ENCODE data around the gene SYTL3.

The SYTL3 gene

DNA sequence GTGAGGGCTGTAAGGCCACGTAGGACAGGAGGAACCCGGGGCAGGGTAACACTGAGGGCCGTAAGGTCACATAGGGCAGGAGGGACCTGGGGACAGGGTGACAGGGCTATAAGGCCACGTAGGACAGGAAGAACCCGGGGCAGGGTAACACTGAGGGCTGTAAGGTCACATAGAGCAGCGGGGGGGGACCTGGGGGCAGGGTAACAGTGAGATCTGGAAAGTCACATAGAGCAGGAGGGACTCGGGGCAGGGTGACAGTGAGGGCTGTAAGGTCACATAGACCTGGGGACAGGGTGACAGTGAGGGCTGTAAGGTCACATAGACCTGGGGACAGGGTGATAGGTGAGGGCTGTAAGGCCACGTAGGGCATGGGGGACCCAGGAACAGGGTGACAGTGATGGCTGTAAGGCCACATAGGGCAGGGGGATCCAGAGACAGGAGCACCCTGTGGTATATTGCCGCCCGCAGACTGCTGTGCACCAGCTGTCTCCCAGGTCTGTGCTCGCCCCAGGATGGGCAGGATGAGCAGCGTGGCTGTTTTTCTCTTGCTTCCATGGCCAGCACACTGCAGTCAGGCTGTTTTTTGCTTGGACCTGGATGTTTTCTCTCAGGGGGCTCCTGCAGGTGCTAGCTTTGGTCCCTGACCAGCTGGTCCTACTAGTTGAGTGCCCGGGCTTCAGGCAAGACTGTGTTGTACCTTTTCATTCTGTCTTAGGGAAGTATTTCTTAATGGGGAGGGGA is 55.7 kb downstream of the SYTL3 start:
- H3K27ac ChIP-seq (ENCODE audit: insufficient read depth in 1 of 2, low read depth in 1 of 2, low read length in 2 of 2, poor library complexity in 1 of 2, severe bottlenecking in 2 of 2): no peak overlapping the region
- no peaks in the 10 kb centered on the region for H3K9me3 ChIP-seq (ENCODE audit: control extremely low read depth in 1 of 5, control insufficient read depth in 4 of 5, insufficient read depth in 2 of 5, low read depth in 1 of 5, low read length in 4 of 5)
- H3K4me3 ChIP-seq (ENCODE audit: control insufficient read depth in 1 of 7, extremely low read depth in 1 of 7, insufficient read depth in 4 of 7, low read depth in 2 of 7, low read length in 6 of 7): no peak overlapping the region
- no peaks in the 10 kb centered on the region for H3K36me3 ChIP-seq (ENCODE audit: control insufficient read depth in 4 of 4, insufficient read depth in 4 of 4, low read length in 3 of 4)
- peaks cover 0 to 7% (median 7%) of the 10 kb centered on the region in 4 experiments for H3K4me1 ChIP-seq (ENCODE audit: control extremely low read depth in 1 of 4, control insufficient read depth in 4 of 4, insufficient read depth in 4 of 4, low read length in 3 of 4)
- 95% methylated on average over 11 of the region's 13 CpGs for WGBS (ENCODE audit: insufficient coverage)
- H3K27me3 ChIP-seq (replicated peaks in 2 of 5; ENCODE audit: control insufficient read depth in 4 of 5, insufficient read depth in 5 of 5, low read length in 4 of 5): no peaks in the 10 kb centered on the region
- ChIA-PET POLR2A (no interaction called here), CTCF (interaction anchor here (1.2 to 1.8 kb wide), 3 partner anchors 26 to 269 kb away, joined by 3 to 5 read pairs (median 4); no protein-coding TSS in a partner anchor)
- no peak for DNase-seq

- Histone ChIP-seq H3K27ac (ENCODE audit: insufficient read depth in 1 of 2, low read depth in 1 of 2, low read length in 2 of 2, poor library complexity in 1 of 2, severe bottlenecking in 2 of 2) (no peak overlapping the region), H3K9me3 (ENCODE audit: control extremely low read depth in 1 of 5, control insufficient read depth in 4 of 5, insufficient read depth in 2 of 5, low read depth in 1 of 5, low read length in 4 of 5) (no peaks in the 10 kb centered on the region), H3K4me3 (ENCODE audit: control insufficient read depth in 1 of 7, extremely low read depth in 1 of 7, insufficient read depth in 4 of 7, low read depth in 2 of 7, low read length in 6 of 7) (no peak overlapping the region), H3K36me3 (ENCODE audit: control insufficient read depth in 4 of 4, insufficient read depth in 4 of 4, low read length in 3 of 4) (no peaks in the 10 kb centered on the region), H3K4me1 (ENCODE audit: control extremely low read depth in 1 of 4, control insufficient read depth in 4 of 4, insufficient read depth in 4 of 4, low read length in 3 of 4) (peaks cover 0 to 7% (median 7%) of the 10 kb centered on the region in 4 experiments), H3K27me3 (replicated peaks in 2 of 5; ENCODE audit: control insufficient read depth in 4 of 5, insufficient read depth in 5 of 5, low read length in 4 of 5) (no peaks in the 10 kb centered on the region)
- POLR2A ChIA-PET: no interaction called here
- CTCF ChIA-PET: interaction anchor here (1.2 to 2.0 kb wide), 8 partner anchors 10 to 268 kb away, joined by 3 to 12 read pairs (median 4); no protein-coding TSS in a partner anchor
- WGBS (ENCODE audit: insufficient coverage): no CpG with 5 or more reads among the region's 6 CpGs
- DNase-seq: no peak
Observed at GRCh38 chr6:158706369-158706982, 56.6 kb downstream of the SYTL3 start.

DNA sequence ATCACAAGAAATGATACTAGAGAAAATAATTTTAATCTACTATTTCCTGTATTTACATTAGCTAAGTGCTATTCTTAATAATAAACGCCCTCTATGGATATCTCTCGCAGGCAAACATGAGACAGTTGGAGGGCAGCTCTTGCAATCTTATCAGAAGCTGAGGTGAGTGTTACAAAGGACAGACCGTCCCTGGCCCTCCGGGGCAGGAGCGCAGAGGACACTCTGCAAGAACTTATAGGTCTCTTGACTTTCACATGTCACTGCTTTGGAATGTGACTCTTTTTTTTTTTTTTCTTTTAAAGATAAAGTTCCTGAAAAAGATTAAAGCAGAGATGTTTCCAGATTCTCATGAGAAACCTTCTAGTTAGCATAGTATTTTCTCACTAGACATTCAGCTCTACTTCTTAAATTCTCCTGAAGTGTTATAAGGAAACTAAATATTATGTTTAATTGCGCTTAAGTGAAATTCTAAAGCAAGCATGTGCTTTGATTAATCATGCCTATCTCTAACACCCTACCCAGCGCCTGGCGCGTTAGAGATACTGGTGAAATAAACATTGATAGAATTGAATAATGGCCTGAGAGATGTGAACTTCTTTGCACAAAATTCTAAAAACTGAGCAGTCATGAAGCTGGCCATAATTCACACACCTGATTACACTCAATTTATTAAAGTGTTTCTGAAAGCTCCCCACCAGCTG is 57.4 kb downstream of the SYTL3 start:
- no peak overlapping the region for H3K4me3 ChIP-seq (ENCODE audit: control insufficient read depth in 1 of 7, extremely low read depth in 1 of 7, insufficient read depth in 4 of 7, low read depth in 2 of 7, low read length in 6 of 7)
- H3K4me1 ChIP-seq (ENCODE audit: control extremely low read depth in 1 of 4, control insufficient read depth in 4 of 4, insufficient read depth in 4 of 4, low read length in 3 of 4): peaks cover 0 to 7% (median 7%) of the 10 kb centered on the region in 4 experiments
- CTCF ChIA-PET: interaction anchor here (0.5 to 2.0 kb wide), 11 partner anchors 10 to 264 kb away, joined by 3 to 12 read pairs (median 4); no protein-coding TSS in a partner anchor
- POLR2A ChIA-PET: no interaction called here
- no peaks in the 10 kb centered on the region for H3K9me3 ChIP-seq (ENCODE audit: control extremely low read depth in 1 of 5, control insufficient read depth in 4 of 5, insufficient read depth in 2 of 5, low read depth in 1 of 5, low read length in 4 of 5)
- no peak for DNase-seq
- WGBS (ENCODE audit: insufficient coverage): 67% methylated on average over 2 of the region's 9 CpGs
- H3K27me3 ChIP-seq (replicated peaks in 2 of 5; ENCODE audit: control insufficient read depth in 4 of 5, insufficient read depth in 5 of 5, low read length in 4 of 5): no peaks in the 10 kb centered on the region
- H3K27ac ChIP-seq (ENCODE audit: insufficient read depth in 1 of 2, low read depth in 1 of 2, low read length in 2 of 2, poor library complexity in 1 of 2, severe bottlenecking in 2 of 2): no peak overlapping the region
- no peaks in the 10 kb centered on the region for H3K36me3 ChIP-seq (ENCODE audit: control insufficient read depth in 4 of 4, insufficient read depth in 4 of 4, low read length in 3 of 4)

DNA sequence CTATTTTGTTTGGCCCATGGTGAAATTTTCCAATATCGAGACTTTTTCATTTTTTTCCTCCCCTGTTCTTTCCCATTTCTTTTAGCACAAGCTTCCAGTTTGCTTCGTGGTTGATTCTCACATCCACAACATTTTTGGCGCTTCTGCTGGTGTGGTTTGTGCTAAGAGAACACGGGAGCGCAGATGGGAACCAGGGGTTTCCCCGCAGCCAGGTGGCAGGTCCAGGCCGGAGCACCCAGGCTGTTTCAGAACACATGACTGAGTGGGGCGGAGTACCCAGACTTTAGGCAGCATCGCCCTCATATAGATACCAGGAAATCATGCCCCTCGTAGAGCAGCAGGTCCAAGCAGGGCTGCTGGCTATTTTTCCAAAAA is 58.0 kb downstream of the SYTL3 start:
- WGBS (ENCODE audit: insufficient coverage): 89% methylated on average over 10 of the region's 10 CpGs
- Histone ChIP-seq H3K4me3 (ENCODE audit: control insufficient read depth in 1 of 7, extremely low read depth in 1 of 7, insufficient read depth in 4 of 7, low read depth in 2 of 7, low read length in 6 of 7) (no peak overlapping the region), H3K4me1 (ENCODE audit: control extremely low read depth in 1 of 4, control insufficient read depth in 4 of 4, insufficient read depth in 4 of 4, low read length in 3 of 4) (peaks cover 0 to 7% (median 7%) of the 10 kb centered on the region in 4 experiments), H3K27me3 (replicated peaks in 2 of 5; ENCODE audit: control insufficient read depth in 4 of 5, insufficient read depth in 5 of 5, low read length in 4 of 5) (no peaks in the 10 kb centered on the region), H3K36me3 (ENCODE audit: control insufficient read depth in 4 of 4, insufficient read depth in 4 of 4, low read length in 3 of 4) (no peaks in the 10 kb centered on the region), H3K27ac (ENCODE audit: insufficient read depth in 1 of 2, low read depth in 1 of 2, low read length in 2 of 2, poor library complexity in 1 of 2, severe bottlenecking in 2 of 2) (no peak overlapping the region), H3K9me3 (ENCODE audit: control extremely low read depth in 1 of 5, control insufficient read depth in 4 of 5, insufficient read depth in 2 of 5, low read depth in 1 of 5, low read length in 4 of 5) (no peaks in the 10 kb centered on the region)
- ChIA-PET POLR2A (no interaction called here), CTCF (interaction anchor here (0.5 to 2.0 kb wide), 8 partner anchors 10 to 264 kb away, joined by 3 to 12 read pairs (median 4); no protein-coding TSS in a partner anchor)
- DNase-seq: no peak

GRCh38 chr6:158708239-158708638 is 58.4 kb downstream of the SYTL3 start:
- Histone ChIP-seq H3K27ac (ENCODE audit: insufficient read depth in 1 of 2, low read depth in 1 of 2, low read length in 2 of 2, poor library complexity in 1 of 2, severe bottlenecking in 2 of 2) (no peak overlapping the region), H3K36me3 (ENCODE audit: control insufficient read depth in 4 of 4, insufficient read depth in 4 of 4, low read length in 3 of 4) (no peaks in the 10 kb centered on the region), H3K9me3 (ENCODE audit: control extremely low read depth in 1 of 5, control insufficient read depth in 4 of 5, insufficient read depth in 2 of 5, low read depth in 1 of 5, low read length in 4 of 5) (no peaks in the 10 kb centered on the region), H3K4me1 (ENCODE audit: control extremely low read depth in 1 of 4, control insufficient read depth in 4 of 4, insufficient read depth in 4 of 4, low read length in 3 of 4) (peaks cover 0 to 11% (median 7%) of the 10 kb centered on the region in 4 experiments), H3K4me3 (ENCODE audit: control insufficient read depth in 1 of 7, extremely low read depth in 1 of 7, insufficient read depth in 4 of 7, low read depth in 2 of 7, low read length in 6 of 7) (no peak overlapping the region), H3K27me3 (replicated peaks in 2 of 5; ENCODE audit: control insufficient read depth in 4 of 5, insufficient read depth in 5 of 5, low read length in 4 of 5) (no peaks in the 10 kb centered on the region)
- no peak for DNase-seq
- WGBS (ENCODE audit: insufficient coverage): 85% methylated on average over 9 of the region's 14 CpGs
- CTCF ChIA-PET: interaction anchor here (1.2 to 2.0 kb wide), 5 partner anchors 9 to 266 kb away, joined by 3 to 12 read pairs (median 4); no protein-coding TSS in a partner anchor
- POLR2A ChIA-PET: no interaction called here

- Histone ChIP-seq H3K4me1 (ENCODE audit: control extremely low read depth in 1 of 4, control insufficient read depth in 4 of 4, insufficient read depth in 4 of 4, low read length in 3 of 4) (peaks cover 0 to 7% (median 0%) of the 10 kb centered on the region in 4 experiments), H3K27ac (ENCODE audit: insufficient read depth in 1 of 2, low read depth in 1 of 2, low read length in 2 of 2, poor library complexity in 1 of 2, severe bottlenecking in 2 of 2) (no peak overlapping the region), H3K4me3 (ENCODE audit: control insufficient read depth in 1 of 7, extremely low read depth in 1 of 7, insufficient read depth in 4 of 7, low read depth in 2 of 7, low read length in 6 of 7) (no peak overlapping the region), H3K9me3 (ENCODE audit: control extremely low read depth in 1 of 5, control insufficient read depth in 4 of 5, insufficient read depth in 2 of 5, low read depth in 1 of 5, low read length in 4 of 5) (no peaks in the 10 kb centered on the region), H3K36me3 (ENCODE audit: control insufficient read depth in 4 of 4, insufficient read depth in 4 of 4, low read length in 3 of 4) (no peaks in the 10 kb centered on the region), H3K27me3 (replicated peaks in 2 of 5; ENCODE audit: control insufficient read depth in 4 of 5, insufficient read depth in 5 of 5, low read length in 4 of 5) (no peaks in the 10 kb centered on the region)
- ChIA-PET POLR2A (no interaction called here), CTCF (no interaction called here)
- WGBS (ENCODE audit: insufficient coverage): no CpG with 5 or more reads among the region's 4 CpGs
- DNase-seq: no peak
Observed at GRCh38 chr6:158709809-158710208, 60.0 kb downstream of the SYTL3 start.
